Measurements from ENCODE around the gene RAI1. TPM values are rescaled to one million over a fixed set of nuclear protein-coding genes. Genes with fewer than 3 reads are reported as not detected.
A peak's percentile ranks its signal among the peaks of the same experiment; 100 is the strongest.

The RAI1 gene
- total and polyA plus RNA-seq, 4 experiments from 2014 or later, result 0.35 to 19.5 (median 9.7) TPM

GRCh38 chr17:17664064-17664452 is 17.2 kb upstream of the RAI1 start:
- Mint-ChIP-seq H3K9me3 (peaks cover 1 to 12% (median 7%) of the 10 kb centered on the region in 8 donors), H3K4me1 (peaks cover 8 to 15% (median 10%) of the 10 kb centered on the region in 4 donors), H3K27ac (peak overlapping the region in 5 of 7 donors; percentile 12 to 78 (median 42)), H3K4me3 (no peak overlapping the region), H3K27me3 (peaks cover 0 to 2% of the 10 kb centered on the region in 2 donors), H3K36me3 (no peaks in the 10 kb centered on the region)
- H3K27me3 ChIP-seq (ENCODE audit: insufficient read depth, low read length), result no peaks in the 10 kb centered on the region
- H3K4me1 ChIP-seq (ENCODE audit: insufficient read depth, low read length), result peaks cover 13% of the 10 kb centered on the region
- ChIA-PET POLR2A (ENCODE audit: partially characterized antibody) (interaction anchor here (0.6 kb wide), 1 partner anchor 20 kb away, joined by 3 read pairs; no protein-coding TSS in a partner anchor), CTCF (ENCODE audit: partially characterized antibody) (interaction anchor here (1.3 kb wide), 1 partner anchor 18 kb away, joined by 3 read pairs; no protein-coding TSS in a partner anchor)
- no peak overlapping the region for H3K4me3 ChIP-seq (ENCODE audit: low read length in 2 of 2)
- no peaks in the 10 kb centered on the region for H3K36me3 ChIP-seq (ENCODE audit: insufficient read depth, low read length)
- DNase-seq, result no peak
- no peak overlapping the region for H3K27ac ChIP-seq (ENCODE audit: low read depth, low read length)
- intact Hi-C loops (cut with micrococcal nuclease), result no loop called here
- no peaks in the 10 kb centered on the region for H3K9me3 ChIP-seq (ENCODE audit: control insufficient read depth in 1 of 2, low read length in 2 of 2)

GRCh38 chr17:17665255-17665654 is 16.0 kb upstream of the RAI1 start:
- H3K27me3 Mint-ChIP-seq, result no peaks in the 10 kb centered on the region
- peaks cover 0 to 4% (median 0%) of the 10 kb centered on the region in 8 donors for H3K9me3 Mint-ChIP-seq
- no peak overlapping the region for H3K27ac Mint-ChIP-seq
- intact Hi-C loops (cut with micrococcal nuclease), result no loop called here
- H3K9me3 ChIP-seq (ENCODE audit: control insufficient read depth in 1 of 2, low read length in 2 of 2), result no peaks in the 10 kb centered on the region
- ChIA-PET POLR2A (ENCODE audit: partially characterized antibody) (no interaction called here), CTCF (ENCODE audit: partially characterized antibody) (interaction anchor here (1.1 kb wide), 1 partner anchor 23 kb away, joined by 4 read pairs; no protein-coding TSS in a partner anchor)
- no peaks in the 10 kb centered on the region for H3K36me3 ChIP-seq (ENCODE audit: insufficient read depth, low read length)
- H3K4me3 Mint-ChIP-seq, result no peak overlapping the region
- H3K4me3 ChIP-seq (ENCODE audit: low read length in 2 of 2), result no peak overlapping the region
- H3K27me3 ChIP-seq (ENCODE audit: insufficient read depth, low read length), result no peaks in the 10 kb centered on the region
- no peaks in the 10 kb centered on the region for H3K36me3 Mint-ChIP-seq
- H3K27ac ChIP-seq (ENCODE audit: low read depth, low read length), result no peak overlapping the region
- H3K4me1 ChIP-seq (ENCODE audit: insufficient read depth, low read length), result peaks cover 13% of the 10 kb centered on the region
- peaks cover 8 to 15% (median 10%) of the 10 kb centered on the region in 4 donors for H3K4me1 Mint-ChIP-seq
- DNase-seq, result no peak

- H3K9me3 ChIP-seq (ENCODE audit: control insufficient read depth in 1 of 2, low read length in 2 of 2), result no peaks in the 10 kb centered on the region
- Mint-ChIP-seq H3K9me3 (no peaks in the 10 kb centered on the region), H3K36me3 (no peaks in the 10 kb centered on the region), H3K27me3 (no peaks in the 10 kb centered on the region), H3K27ac (peak overlapping the region in 1 of 7 donors; percentile 28), H3K4me1 (peaks cover 8 to 18% (median 10%) of the 10 kb centered on the region in 4 donors), H3K4me3 (no peak overlapping the region)
- intact Hi-C loops (cut with micrococcal nuclease), result no loop called here
- no peaks in the 10 kb centered on the region for H3K36me3 ChIP-seq (ENCODE audit: insufficient read depth, low read length)
- H3K4me3 ChIP-seq (ENCODE audit: low read length in 2 of 2), result no peak overlapping the region
- no peak overlapping the region for H3K27ac ChIP-seq (ENCODE audit: low read depth, low read length)
- ChIA-PET CTCF (ENCODE audit: partially characterized antibody) (no interaction called here), POLR2A (ENCODE audit: partially characterized antibody) (no interaction called here)
- no peak for DNase-seq
- H3K27me3 ChIP-seq (ENCODE audit: insufficient read depth, low read length), result no peaks in the 10 kb centered on the region
- H3K4me1 ChIP-seq (ENCODE audit: insufficient read depth, low read length), result peaks cover 13% of the 10 kb centered on the region
Measured at GRCh38 chr17:17666111-17666714, 15.0 kb upstream of the RAI1 start.

GRCh38 chr17:17667231-17667630 is 14.0 kb upstream of the RAI1 start:
- Histone ChIP-seq H3K4me3 (ENCODE audit: low read length in 2 of 2) (no peak overlapping the region), H3K36me3 (ENCODE audit: insufficient read depth, low read length) (no peaks in the 10 kb centered on the region), H3K27ac (ENCODE audit: low read depth, low read length) (no peak overlapping the region), H3K4me1 (ENCODE audit: insufficient read depth, low read length) (peaks cover 15% of the 10 kb centered on the region), H3K27me3 (ENCODE audit: insufficient read depth, low read length) (no peaks in the 10 kb centered on the region), H3K9me3 (ENCODE audit: control insufficient read depth in 1 of 2, low read length in 2 of 2) (no peaks in the 10 kb centered on the region)
- POLR2A ChIA-PET (ENCODE audit: partially characterized antibody), result no interaction called here
- Mint-ChIP-seq H3K27me3 (no peaks in the 10 kb centered on the region), H3K36me3 (no peaks in the 10 kb centered on the region), H3K27ac (peak overlapping the region in 1 of 7 donors; percentile 86), H3K4me3 (no peak overlapping the region), H3K9me3 (no peaks in the 10 kb centered on the region), H3K4me1 (peaks cover 8 to 25% (median 12%) of the 10 kb centered on the region in 4 donors)
- intact Hi-C loops (cut with micrococcal nuclease), result no loop called here
- DNase-seq, result no peak
- CTCF ChIA-PET (ENCODE audit: partially characterized antibody), result no interaction called here

- no peaks in the 10 kb centered on the region for H3K36me3 ChIP-seq (ENCODE audit: insufficient read depth, low read length)
- Mint-ChIP-seq H3K36me3 (no peaks in the 10 kb centered on the region), H3K27me3 (no peaks in the 10 kb centered on the region), H3K9me3 (no peaks in the 10 kb centered on the region), H3K4me3 (no peak overlapping the region), H3K4me1 (peaks cover 7 to 25% (median 16%) of the 10 kb centered on the region in 4 donors), H3K27ac (no peak overlapping the region)
- H3K4me3 ChIP-seq (ENCODE audit: low read length in 2 of 2), result no peak overlapping the region
- H3K27ac ChIP-seq (ENCODE audit: low read depth, low read length), result no peak overlapping the region
- H3K27me3 ChIP-seq (ENCODE audit: insufficient read depth, low read length), result no peaks in the 10 kb centered on the region
- H3K4me1 ChIP-seq (ENCODE audit: insufficient read depth, low read length), result peaks cover 16% of the 10 kb centered on the region
- intact Hi-C loops (cut with micrococcal nuclease), result no loop called here
- ChIA-PET CTCF (ENCODE audit: partially characterized antibody) (no interaction called here), POLR2A (ENCODE audit: partially characterized antibody) (no interaction called here)
- DNase-seq, result no peak
- no peaks in the 10 kb centered on the region for H3K9me3 ChIP-seq (ENCODE audit: control insufficient read depth in 1 of 2, low read length in 2 of 2)
Measured at GRCh38 chr17:17667947-17668346, 13.3 kb upstream of the RAI1 start.

- H3K4me3 ChIP-seq (ENCODE audit: low read length in 2 of 2), result no peak overlapping the region
- no peak overlapping the region for H3K27ac ChIP-seq (ENCODE audit: low read depth, low read length)
Measured at GRCh38 chr17:17668358-17668757, 12.9 kb upstream of the RAI1 start.

GRCh38 chr17:17668775-17669579 is 12.3 kb upstream of the RAI1 start:
- Mint-ChIP-seq H3K27me3 (no peaks in the 10 kb centered on the region), H3K9me3 (no peaks in the 10 kb centered on the region), H3K27ac (no peak overlapping the region)

More at GRCh38 chr17:17668358-17668757, 12.9 kb upstream of the RAI1 start:
- H3K9me3 ChIP-seq (ENCODE audit: control insufficient read depth in 1 of 2, low read length in 2 of 2), result no peaks in the 10 kb centered on the region
- peaks cover 12% of the 10 kb centered on the region for H3K4me1 ChIP-seq (ENCODE audit: insufficient read depth, low read length)
- H3K36me3 ChIP-seq (ENCODE audit: insufficient read depth, low read length), result no peaks in the 10 kb centered on the region
- no peak for DNase-seq
- intact Hi-C loops (cut with micrococcal nuclease), result no loop called here
- no peaks in the 10 kb centered on the region for H3K27me3 ChIP-seq (ENCODE audit: insufficient read depth, low read length)
- ChIA-PET POLR2A (ENCODE audit: partially characterized antibody) (no interaction called here), CTCF (ENCODE audit: partially characterized antibody) (no interaction called here)
- H3K4me1 Mint-ChIP-seq, result peaks cover 2 to 20% (median 13%) of the 10 kb centered on the region in 4 donors
- H3K27ac Mint-ChIP-seq, result no peak overlapping the region
- no peaks in the 10 kb centered on the region for H3K36me3 Mint-ChIP-seq
- H3K9me3 Mint-ChIP-seq, result no peaks in the 10 kb centered on the region
- H3K27me3 Mint-ChIP-seq, result no peaks in the 10 kb centered on the region
- H3K4me3 Mint-ChIP-seq, result no peak overlapping the region

More at GRCh38 chr17:17668775-17669579, 12.3 kb upstream of the RAI1 start:
- POLR2A ChIA-PET (ENCODE audit: partially characterized antibody), result no interaction called here
- intact Hi-C loops (cut with micrococcal nuclease), result no loop called here
- Mint-ChIP-seq H3K36me3 (no peaks in the 10 kb centered on the region), H3K4me3 (no peak overlapping the region), H3K4me1 (peaks cover 0 to 15% (median 8%) of the 10 kb centered on the region in 4 donors)
- Histone ChIP-seq H3K27ac (ENCODE audit: low read depth, low read length) (no peak overlapping the region), H3K4me1 (ENCODE audit: insufficient read depth, low read length) (peaks cover 7% of the 10 kb centered on the region), H3K9me3 (ENCODE audit: control insufficient read depth in 1 of 2, low read length in 2 of 2) (no peaks in the 10 kb centered on the region), H3K27me3 (ENCODE audit: insufficient read depth, low read length) (no peaks in the 10 kb centered on the region), H3K36me3 (ENCODE audit: insufficient read depth, low read length) (no peaks in the 10 kb centered on the region), H3K4me3 (ENCODE audit: low read length in 2 of 2) (no peak overlapping the region)
- CTCF ChIA-PET (ENCODE audit: partially characterized antibody), result no interaction called here
- no peak for DNase-seq
